Activated gamma-delta T cell treated with anti-CD3 and anti-CD28 coated beads, Interleukin-2, amount 50 U/mL, for 16 hours (primary cell): ENCODE measurements around the gene AZGP1.
A peak's percentile ranks its signal among the peaks of the same experiment; 100 is the strongest.
"Not testable (repeated sequence)": the region's sequence is repeated elsewhere in the genome, so short reads cannot be mapped to it uniquely, and the experiment has no call there.

Experiments
- DNase-seq: peaks from one replicate; pipeline ENCODE4 v3.0.0-alpha.2; 2020; ENCODE audit warnings: low read depth

Gene AZGP1

GRCh38 chr7:99997545-99998137 is 21.8 kb upstream of the AZGP1 start:
- DNase-seq = peak; percentile 63

DNA sequence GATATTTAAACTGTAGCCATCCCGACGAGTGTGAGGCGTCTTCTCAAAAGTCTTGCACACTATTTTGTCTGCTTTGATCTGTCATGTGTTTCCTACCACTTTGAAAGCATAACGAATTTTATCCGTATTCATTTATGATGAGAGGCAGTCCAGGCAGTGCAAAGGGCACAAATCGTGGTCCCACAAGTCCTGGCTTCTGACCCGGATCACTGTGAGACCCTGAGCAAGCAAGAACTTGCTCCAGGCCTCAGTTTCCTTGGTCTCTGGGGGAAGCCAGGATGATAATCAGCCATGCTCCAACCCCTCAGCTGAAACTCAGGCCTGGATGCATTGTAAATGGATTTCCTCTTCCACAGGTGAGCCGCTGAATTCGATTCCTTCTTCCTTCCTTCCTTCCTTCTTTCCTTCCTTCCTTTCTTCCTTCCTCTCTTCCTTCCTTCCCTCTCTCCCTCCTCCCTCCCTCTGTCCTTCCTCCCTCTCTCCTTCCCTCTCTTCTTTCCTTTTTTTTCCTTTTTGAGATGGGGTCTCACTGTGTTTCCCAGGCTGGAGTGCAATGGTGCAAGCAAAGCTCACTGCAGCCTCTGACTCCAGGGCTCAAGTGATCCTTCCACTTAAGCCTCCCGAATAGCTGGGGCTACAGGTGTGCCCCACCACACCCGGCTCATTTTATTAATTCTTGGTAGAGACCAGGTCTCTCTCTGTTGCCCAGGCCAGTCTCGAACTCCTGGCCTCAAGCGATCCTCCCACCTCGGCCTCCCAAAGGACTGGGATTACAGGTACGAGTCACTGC is 21.1 kb upstream of the AZGP1 start:
- no peak for DNase-seq

DNA sequence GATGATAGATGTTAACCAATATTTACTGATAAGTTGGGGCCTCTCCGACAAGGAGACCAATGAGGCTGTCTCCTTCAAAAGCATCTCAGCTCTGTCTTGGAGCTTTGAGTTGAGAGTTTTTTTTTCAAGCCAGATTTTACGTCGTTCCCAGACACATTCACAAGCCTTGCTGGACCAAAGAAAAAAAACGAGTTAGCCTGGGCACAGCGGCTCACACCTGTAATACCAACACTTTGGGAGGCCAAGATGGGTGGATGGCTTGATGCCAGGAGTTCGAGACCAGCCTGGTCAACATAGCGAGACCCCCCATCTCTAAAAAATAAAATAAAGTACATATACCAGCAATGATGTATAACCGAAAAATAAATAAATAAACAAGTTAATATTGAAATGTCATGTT is 19.0 kb upstream of the AZGP1 start:
- no peak for DNase-seq

- no peak for DNase-seq
Observed at GRCh38 chr7:99992330-99993038, 16.7 kb upstream of the AZGP1 start.

- DNase-seq = not testable (repeated sequence)
Observed at GRCh38 chr7:99991543-99991942, 15.7 kb upstream of the AZGP1 start.

DNA sequence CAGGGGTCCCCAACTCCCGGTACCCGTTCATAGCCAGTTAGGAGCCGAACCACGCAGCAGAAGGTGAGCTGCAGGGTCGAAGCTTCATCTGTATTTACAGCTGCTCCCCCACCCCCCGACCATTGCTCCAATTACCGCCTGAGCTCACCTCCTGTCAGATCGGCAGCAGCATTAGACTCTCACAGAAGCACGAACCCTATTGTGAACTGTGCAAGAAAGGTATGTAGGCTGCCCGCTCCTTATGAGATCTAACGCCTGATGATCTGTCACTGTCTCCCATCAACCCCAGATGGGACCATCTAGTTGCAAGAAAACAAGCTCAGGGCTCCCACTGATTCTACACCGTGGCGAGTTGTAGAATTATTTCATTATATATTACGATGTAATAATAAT is 14.6 kb upstream of the AZGP1 start:
- no peak for DNase-seq

DNA sequence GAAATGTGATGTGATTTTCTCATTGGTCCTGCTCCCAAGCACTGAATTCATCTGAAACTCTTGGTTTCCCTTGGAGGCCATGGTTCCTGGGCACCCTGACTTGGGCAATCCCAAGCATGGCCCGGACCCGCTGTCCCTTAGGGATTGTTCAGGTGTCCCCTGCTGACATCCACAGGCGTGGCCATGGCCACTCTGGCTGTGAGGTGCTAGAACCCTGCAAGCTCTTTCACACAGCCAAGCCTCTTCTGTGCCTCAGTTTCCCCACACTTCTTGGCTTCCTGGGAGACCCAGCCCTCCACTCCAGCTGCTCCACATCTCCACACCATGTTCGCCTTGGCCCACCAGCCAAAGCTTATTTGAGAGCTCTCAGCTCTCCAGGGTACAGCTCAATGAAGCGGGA is 12.0 kb upstream of the AZGP1 start:
- DNase-seq = no peak

DNA sequence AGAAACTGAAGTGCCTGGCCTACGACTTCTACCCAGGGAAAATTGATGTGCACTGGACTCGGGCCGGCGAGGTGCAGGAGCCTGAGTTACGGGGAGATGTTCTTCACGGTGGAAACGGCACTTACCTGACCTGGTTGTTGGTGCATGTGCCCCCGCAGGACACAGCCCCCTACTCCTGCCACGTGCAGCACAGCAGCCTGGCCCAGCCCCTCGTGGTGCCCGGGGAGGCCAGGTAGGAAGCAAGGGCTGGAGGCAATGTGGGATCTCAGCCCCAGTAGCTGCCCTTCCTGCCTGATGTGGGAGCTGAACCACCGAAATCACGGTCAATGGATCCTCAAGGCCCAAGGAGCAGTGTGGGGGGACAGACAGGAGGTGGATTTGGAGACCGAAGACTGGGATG is 11.5 kb upstream of the AZGP1 start:
- not testable (repeated sequence) for DNase-seq

DNA sequence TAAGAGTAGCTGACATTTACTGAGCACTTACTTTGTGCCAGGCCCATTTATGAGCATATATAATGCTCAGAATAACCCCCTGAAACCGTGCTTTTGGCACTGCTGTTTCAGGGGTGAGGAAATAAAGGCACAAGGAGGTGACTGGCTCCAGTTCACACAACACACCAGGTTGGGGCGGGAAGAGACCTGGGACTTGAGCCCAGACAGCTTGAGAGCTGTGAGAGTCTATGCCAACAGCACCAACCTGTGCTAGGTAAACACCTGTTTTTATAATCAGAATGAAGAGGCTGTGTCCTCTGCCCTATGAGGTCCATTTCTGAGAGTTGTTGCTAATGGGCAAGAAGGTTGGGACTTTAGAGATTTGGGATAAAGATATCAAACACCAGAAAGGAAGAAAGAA is 8.8 kb upstream of the AZGP1 start:
- no peak for DNase-seq

GRCh38 chr7:99981066-99981465 is 5.2 kb upstream of the AZGP1 start:
- not testable (repeated sequence) for DNase-seq

- not testable (repeated sequence) for DNase-seq
Observed at GRCh38 chr7:99980448-99980872, 4.6 kb upstream of the AZGP1 start.

GRCh38 chr7:99979814-99980225 is 4.0 kb upstream of the AZGP1 start:
- peak; percentile 66 for DNase-seq

DNA sequence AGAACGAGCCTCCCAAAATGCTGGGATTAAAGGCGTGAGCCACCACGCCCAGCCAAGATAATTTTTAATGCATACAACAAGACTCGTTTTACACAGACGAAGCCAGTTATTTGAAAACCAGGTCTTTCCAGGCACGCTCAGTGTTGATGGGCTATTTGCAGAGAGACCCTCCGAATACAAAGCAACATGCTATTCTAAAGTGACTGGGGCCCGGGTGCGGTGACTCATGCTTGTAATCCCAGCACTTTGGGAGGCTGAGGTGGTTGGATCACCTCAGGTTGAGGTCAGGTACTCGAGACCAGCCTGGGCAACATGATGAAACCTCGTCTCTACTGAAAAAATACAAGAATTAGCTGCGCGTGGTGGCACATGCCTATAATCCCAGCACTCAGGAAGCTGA is 795 bp upstream of the AZGP1 start:
- DNase-seq = no peak

- no peak for DNase-seq
Observed at GRCh38 chr7:99974681-99975080, 1.1 kb downstream of the AZGP1 start.

DNA sequence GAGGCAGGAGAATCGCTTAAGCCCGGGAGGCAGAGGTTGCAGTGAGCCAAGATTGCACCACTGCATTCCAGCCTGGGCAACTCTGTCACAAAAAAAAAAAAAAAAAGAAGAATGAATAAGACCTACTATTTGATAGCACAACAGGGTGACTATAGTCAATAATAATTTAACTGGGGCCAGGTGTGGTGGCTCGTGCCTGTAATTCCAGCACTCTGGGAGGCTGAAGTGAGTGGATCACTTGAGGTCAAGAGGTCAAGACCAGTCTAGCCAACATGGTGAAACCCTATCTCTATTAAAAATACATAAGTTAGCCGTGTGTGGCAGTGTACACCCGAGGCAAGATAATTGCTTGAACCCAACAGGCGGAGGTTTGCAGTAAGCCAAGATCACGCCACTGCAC is 2.0 kb downstream of the AZGP1 start:
- DNase-seq = not testable (repeated sequence)

- DNase-seq = no peak
Observed at GRCh38 chr7:99971242-99971641, 4.6 kb downstream of the AZGP1 start.

DNA sequence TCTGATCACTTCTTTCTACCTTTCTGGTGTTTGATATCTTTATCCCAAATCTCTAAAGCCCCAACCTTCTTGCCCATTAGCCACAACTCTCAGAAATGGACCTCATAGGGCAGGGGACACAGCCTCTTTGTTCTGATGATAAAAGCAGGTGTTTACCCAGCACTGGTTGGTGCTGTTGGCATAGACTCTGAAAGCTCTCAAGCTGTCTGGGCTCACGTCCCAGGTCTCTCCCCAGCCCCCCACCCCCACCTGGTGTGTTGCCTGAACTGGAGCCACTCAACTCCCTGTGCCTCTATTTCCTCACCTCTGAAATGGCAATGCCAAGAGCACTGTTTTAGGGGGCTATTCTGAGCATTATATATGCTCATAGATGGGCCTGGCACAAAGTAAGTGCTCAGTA is 6.0 kb downstream of the AZGP1 start:
- DNase-seq = not testable (repeated sequence)

DNA sequence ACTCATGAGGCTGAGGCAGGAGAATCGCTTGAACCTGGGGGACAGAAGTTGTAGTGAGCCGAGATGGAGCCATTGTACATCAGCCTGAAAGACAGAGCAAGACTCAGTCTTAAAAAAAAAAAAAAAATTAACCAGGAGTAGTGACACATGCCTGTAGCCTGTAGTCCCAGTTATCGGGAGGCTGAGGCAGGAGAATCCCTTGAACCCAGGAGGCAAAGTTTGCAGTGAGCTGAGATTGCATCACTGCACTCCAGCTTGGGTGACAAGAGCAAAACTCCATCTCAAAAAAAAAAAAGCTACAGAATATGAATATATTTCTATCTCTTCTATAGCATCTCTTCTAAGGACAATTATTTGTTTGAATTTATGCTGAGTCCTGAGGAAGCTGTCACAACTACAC is 6.5 kb downstream of the AZGP1 start:
- DNase-seq = no peak

GRCh38 chr7:99958564-99959227 is 17.1 kb downstream of the AZGP1 start:
- no peak for DNase-seq

GRCh38 chr7:99955247-99955646 is 20.6 kb downstream of the AZGP1 start:
- no peak for DNase-seq

DNA sequence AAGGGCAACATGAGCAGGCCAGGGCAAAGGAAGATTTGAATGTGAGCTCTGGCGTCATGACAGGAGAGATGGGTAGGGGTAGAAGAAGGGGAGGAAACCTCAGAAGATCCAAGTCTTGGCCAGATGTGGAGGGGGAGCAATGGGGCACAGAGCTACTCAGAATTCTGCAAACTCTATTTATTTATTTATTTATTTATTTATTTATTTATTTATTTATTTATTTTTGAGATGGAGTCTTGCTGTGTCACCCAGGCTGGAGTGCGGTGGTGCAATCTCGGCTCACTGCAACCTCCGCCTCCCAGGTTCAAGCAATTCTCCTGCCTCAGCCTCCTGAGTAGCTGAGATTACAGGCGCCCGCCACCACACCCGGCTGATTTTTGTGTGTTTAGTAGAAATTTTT is 21.2 kb downstream of the AZGP1 start:
- DNase-seq = not testable (repeated sequence)

DNA sequence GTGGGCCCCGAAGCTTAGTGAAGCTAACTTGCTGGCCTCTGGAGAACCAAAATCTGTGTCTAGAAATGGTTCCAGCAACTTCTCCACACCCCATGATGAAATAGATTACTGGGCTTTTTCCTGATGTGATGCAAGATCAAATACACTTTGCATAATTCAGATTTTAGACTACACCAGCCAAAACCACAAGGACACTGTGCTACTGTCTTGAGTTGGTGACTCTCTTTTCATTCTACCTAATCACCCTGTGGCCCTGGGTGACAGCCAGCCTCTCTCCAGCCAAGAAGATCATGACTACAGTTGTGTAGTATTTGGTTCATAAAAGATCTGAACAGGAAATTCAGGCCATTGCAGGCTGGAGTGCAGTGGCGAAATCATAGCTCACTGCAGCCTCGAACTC is 22.2 kb downstream of the AZGP1 start:
- no peak for DNase-seq

DNA sequence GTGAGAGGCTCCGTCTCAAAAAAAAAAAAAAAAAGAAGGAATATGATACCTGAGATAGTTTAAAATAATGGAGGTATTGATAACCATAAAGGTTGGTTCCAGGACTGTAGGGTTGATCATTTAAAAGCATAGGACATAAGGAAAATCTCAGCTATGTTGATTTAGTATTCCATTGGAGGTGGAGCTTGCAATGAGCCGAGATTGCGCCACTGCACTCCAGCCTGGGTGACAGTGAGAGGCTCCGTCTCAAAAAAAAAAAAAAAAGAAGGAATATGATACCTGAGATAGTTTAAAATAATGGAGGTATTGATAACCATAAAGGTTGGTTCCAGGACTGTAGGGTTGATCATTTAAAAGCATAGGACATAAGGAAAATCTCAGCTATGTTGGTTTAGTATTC is 23.2 kb downstream of the AZGP1 start:
- not testable (repeated sequence) for DNase-seq
